Adrenal gland (tissue), 5 donors: Measurements from ENCODE around the gene ERBB4.

ENCODE experiments used
- CTCF ChIP-seq, 6 experiments: fragments of 450-650 bp in 4 of 6; fragments of 200-600 bp in 2 of 6; sonication (generic) in 1 of 6; IDR thresholded peaks; 1 replicate in 5 of 6; 2 replicates in 1 of 6; pipeline versions ENCODE4 v1.5.1 to v1.8.0; 2016 to 2021; ENCODE audit warnings: antibody characterized with exemption in 6 of 6, mild to moderate bottlenecking in 2 of 6, moderate library complexity in 1 of 6
- POLR2A ChIP-seq, 2 donors: fragments of 450-650 bp; IDR thresholded peaks; one replicate each; pipeline ENCODE4 v1.6.1; 2017; ENCODE audit warnings: antibody characterized with exemption in 2 of 2, mild to moderate bottlenecking in 2 of 2, moderate library complexity in 1 of 2
- donor health status: DM: no; HTN: no; CAD: no.

DNA sequence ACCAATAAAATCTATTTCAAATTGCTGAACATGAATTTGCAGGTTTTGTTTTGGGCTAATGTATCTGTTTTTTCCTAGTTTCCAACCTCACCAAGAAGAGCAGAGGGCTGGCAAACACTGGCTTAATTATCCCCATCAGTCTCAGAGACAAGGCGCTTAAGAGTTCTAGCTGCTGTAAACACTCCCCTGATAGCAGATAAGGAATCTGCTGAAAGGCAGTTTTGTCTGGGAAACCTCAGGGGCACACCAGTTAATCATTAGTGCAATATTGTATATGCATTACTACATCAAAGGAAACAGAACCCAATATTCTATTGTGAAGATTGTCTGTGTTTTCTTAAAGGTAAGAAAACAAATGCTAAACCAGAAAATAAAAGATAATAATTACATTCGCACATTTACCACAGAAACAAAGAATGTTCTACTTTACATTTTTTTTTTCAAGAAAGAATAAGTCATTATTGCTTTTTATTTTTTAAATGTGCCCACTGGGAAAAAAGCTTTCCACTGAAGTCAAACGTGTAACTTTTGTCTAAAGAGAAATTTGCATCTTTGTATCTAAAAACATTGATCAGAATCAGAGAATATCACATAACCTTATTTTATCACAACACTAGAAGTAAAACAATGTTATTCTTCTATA, 179.1 kb downstream of the ERBB4 start:
- TF ChIP-seq CTCF (IDR thresholded peaks at IDR 0.05) (no peak), POLR2A (IDR thresholded peaks at IDR 0.05) (no peak)
